Right renal cortex interstitium (tissue), 3 donors: ENCODE results near the gene ENHO. TPM values are rescaled to one million over a fixed set of nuclear protein-coding genes. Genes with fewer than 3 reads are reported as not detected.

Source experiments
- DNase-seq, 3 donors: peaks; one replicate each; pipeline ENCODE4 v3.0.0-alpha.2; 2013; ENCODE audit warnings: low read depth in 3 of 3, low spot score in 2 of 3
- polyA plus RNA-seq, 3 donors: library from polyadenylated mRNA; unstranded; fragments of 120-200 nt; gene quantifications; one replicate each; pipeline ENCODE4 v1.2.1, GENCODE V29; 2013; ENCODE audit not compliant: insufficient read length in 3 of 3

ENHO gene
- polyA plus RNA-seq, 3 donors, result 1.3 to 1.8 (median 1.4) TPM

GRCh38 chr9:34555936-34556525 lies 33.2 kb upstream of the ENHO start:
- no peak for DNase-seq

GRCh38 chr9:34555500-34555899 lies 32.7 kb upstream of the ENHO start:
- DNase-seq, result no peak

- DNase-seq, result no peak
Measured at GRCh38 chr9:34555002-34555348, 32.2 kb upstream of the ENHO start.

- no peak for DNase-seq
Measured at GRCh38 chr9:34554211-34555001, 31.6 kb upstream of the ENHO start.

GRCh38 chr9:34553511-34554021 lies 30.8 kb upstream of the ENHO start:
- DNase-seq, result no peak

- no peak for DNase-seq
Measured at GRCh38 chr9:34552986-34553385, 30.2 kb upstream of the ENHO start.

GRCh38 chr9:34552606-34552981 lies 29.8 kb upstream of the ENHO start:
- no peak for DNase-seq

- DNase-seq, result no peak
Measured at GRCh38 chr9:34551751-34552605, 29.2 kb upstream of the ENHO start.

GRCh38 chr9:34550681-34551270 lies 28.0 kb upstream of the ENHO start:
- DNase-seq, result no peak

GRCh38 chr9:34550016-34550680 lies 27.4 kb upstream of the ENHO start:
- DNase-seq, result no peak

- DNase-seq, result no peak
Measured at GRCh38 chr9:34549407-34549732, 26.6 kb upstream of the ENHO start.

- no peak for DNase-seq
Measured at GRCh38 chr9:34547960-34548611, 25.3 kb upstream of the ENHO start.

GRCh38 chr9:34546834-34547827 lies 24.3 kb upstream of the ENHO start:
- DNase-seq, result no peak

GRCh38 chr9:34546102-34546833 lies 23.5 kb upstream of the ENHO start:
- DNase-seq, result no peak

- no peak for DNase-seq
Measured at GRCh38 chr9:34545497-34545896, 22.7 kb upstream of the ENHO start.

GRCh38 chr9:34544035-34544434 lies 21.2 kb upstream of the ENHO start:
- no peak for DNase-seq

GRCh38 chr9:34541540-34541939 lies 18.8 kb upstream of the ENHO start:
- DNase-seq, result no peak

GRCh38 chr9:34540827-34541226 lies 18.0 kb upstream of the ENHO start:
- DNase-seq, result no peak
